Fibroblast of the aortic adventitia (primary cell): ENCODE data around the gene VSTM4. TPM values are rescaled to one million over a fixed set of nuclear protein-coding genes. Genes with fewer than 3 reads are reported as not detected.

Source experiments
- DNase-seq: peaks from one replicate; pipeline ENCODE4 v3.0.0-alpha.2; 2010; ENCODE audit warnings: low read depth
- H3K4me3 ChIP-seq: 2 replicates; pipeline ENCODE4 v1.5.1; 2011; ENCODE audit warnings: low read depth, mild to moderate bottlenecking, control low read depth, low read length, moderate library complexity
- CTCF ChIP-seq: IDR thresholded peaks from 2 replicates; pipeline ENCODE4 v1.5.1; 2011; ENCODE audit warnings: mild to moderate bottlenecking, low read length, control low read depth, inconsistent platforms; ENCODE audit not compliant: insufficient read depth
- total RNA-seq: library from RNA; depleted of rRNA; stranded (reverse); fragments of >200 nt; gene quantifications from 2 replicates; pipeline ENCODE4 v1.2.3, GENCODE V29; 2012; ENCODE audit warnings: low replicate concordance

Gene VSTM4
- total RNA-seq, 1 donor = 6.5 TPM

DNA sequence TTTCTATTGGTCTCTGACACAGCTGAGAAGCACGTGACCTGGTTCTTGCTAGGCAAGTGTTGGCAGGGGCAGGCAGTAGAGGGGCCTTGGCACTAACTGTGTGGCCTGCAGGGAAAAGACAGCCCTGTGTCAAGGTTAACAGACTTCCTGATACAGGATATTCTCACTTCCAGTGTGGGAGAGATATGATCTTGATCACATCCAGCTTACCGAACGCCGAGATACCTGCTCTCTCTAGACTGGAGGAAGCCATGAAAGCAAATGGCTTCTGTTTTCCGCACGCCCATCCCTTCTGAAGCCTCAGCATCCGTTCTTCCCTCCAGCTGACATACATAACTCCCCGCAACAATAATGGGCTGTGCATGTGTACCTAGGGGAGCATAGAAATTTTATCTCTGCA is 79.4 kb downstream of the VSTM4 start:
- no peak for DNase-seq
- TF ChIP-seq CTCF = no peak
- H3K4me3 ChIP-seq = no peak overlapping the region

- no peak for DNase-seq
- no peak for TF ChIP-seq CTCF
- H3K4me3 ChIP-seq = no peak overlapping the region
These were observed 80.4 kb downstream of the VSTM4 start for GRCh38 chr10:49034925-49035324.

DNA sequence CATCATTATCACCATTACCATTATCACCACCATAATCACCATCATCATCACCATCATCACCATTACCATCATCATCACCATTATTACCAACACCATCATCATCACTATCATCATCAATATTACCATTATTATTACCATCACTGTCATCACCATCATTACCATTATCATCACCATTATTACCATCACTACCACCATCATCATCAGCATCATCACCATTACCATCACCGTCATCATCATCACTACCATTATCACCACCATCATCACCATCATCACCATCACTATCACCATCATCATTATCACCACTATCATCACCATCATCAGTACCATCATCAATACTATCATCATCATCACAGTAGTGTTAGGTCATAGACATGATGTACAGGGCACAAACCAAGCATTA is 81.4 kb downstream of the VSTM4 start:
- DNase-seq = no peak
- TF ChIP-seq CTCF = no peak
- no peak overlapping the region for H3K4me3 ChIP-seq

- no peak for TF ChIP-seq CTCF
- DNase-seq = no peak
- no peak overlapping the region for H3K4me3 ChIP-seq
These were observed 85.7 kb downstream of the VSTM4 start for GRCh38 chr10:49029666-49030065.

DNA sequence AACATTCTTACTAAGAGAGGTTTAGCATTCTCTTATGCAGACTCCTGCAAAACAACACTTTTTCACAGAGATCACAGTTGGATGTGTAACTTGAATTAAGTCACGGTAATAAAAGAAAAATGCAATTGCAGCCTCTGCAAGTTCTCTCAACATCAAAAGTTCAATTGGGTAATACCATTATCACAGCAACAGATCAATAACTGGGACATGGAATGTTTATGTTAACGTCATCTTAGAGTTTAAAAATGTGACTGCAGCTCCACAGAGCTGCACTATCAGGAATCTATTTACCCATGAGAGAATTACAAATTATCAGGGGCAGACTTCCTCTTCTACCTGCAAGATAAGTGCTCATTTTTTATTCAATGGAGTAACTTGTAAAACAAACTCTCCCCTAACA is 86.7 kb downstream of the VSTM4 start:
- DNase-seq = no peak
- H3K4me3 ChIP-seq = no peak overlapping the region
- TF ChIP-seq CTCF = no peak

DNA sequence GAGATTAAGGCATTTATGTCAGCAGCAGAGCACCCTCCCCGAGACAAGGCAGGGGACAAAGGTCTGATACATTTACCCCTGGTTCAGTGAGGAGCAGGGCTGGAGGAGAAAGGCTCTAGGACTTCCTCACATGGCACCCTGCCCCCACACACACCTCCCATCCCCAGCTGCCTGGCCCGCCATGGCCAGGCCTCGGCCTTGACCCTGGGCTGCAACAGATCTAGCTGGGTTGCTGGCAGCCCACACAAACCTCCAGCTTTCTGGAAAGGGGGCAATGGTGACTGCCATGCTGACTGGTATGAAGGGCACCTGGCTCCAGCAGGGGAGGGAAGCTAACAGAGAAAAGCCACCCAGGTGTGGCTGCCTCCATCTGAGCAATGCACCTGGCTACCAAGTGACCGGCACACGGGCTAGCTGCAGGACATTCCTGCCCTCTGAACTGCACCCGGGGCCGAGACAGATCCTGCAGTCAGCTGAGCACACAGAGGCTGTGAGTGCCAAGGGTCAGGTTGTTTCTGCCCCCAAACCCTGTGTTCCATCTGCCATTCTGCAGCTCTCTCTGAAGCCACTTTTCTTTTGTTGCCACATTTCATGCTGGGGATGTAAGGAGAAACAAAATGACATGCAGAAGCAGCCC is 89.9 kb downstream of the VSTM4 start:
- H3K4me3 ChIP-seq = no peak overlapping the region
- TF ChIP-seq CTCF = no peak

GRCh38 chr10:49024484-49024883 is 90.8 kb downstream of the VSTM4 start:
- no peak for TF ChIP-seq CTCF
- no peak overlapping the region for H3K4me3 ChIP-seq
- peak; percentile 7 for DNase-seq

More for the DNA sequence above, 89.9 kb downstream of the VSTM4 start:
- DNase-seq = no peak
